NB4 (cell line): Measurements from ENCODE around the gene ASIC2.
"Not testable (repeated sequence)": the region's sequence is repeated elsewhere in the genome, so short reads cannot be mapped to it uniquely, and the experiment has no call there.

Source experiments
- DNase-seq: peaks from one replicate; pipeline ENCODE4 v3.0.0; 2010; ENCODE audit warnings: low read depth
- H3K4me3 ChIP-seq: one replicate; pipeline ENCODE4 v1.5.1; 2011; ENCODE audit warnings: mild to moderate bottlenecking, low read depth, low read length, moderate library complexity
- CTCF ChIP-seq: IDR thresholded peaks from one replicate; pipeline ENCODE4 v1.5.1; 2012; ENCODE audit warnings: low read depth, low read length
- MYC ChIP-seq: IDR thresholded peaks from 2 replicates; pipeline ENCODE4 v1.6.1; 2011; ENCODE audit warnings: low read depth, low read length
- POLR2A ChIP-seq: IDR thresholded peaks from 2 replicates; pipeline ENCODE4 v1.6.1; 2011; ENCODE audit warnings: mild to moderate bottlenecking; ENCODE audit not compliant: insufficient read length; ENCODE audit errors: extremely low read depth
- TF ChIP-seq, protein P1 (sequence below): IDR thresholded peaks from 2 replicates; pipeline ENCODE4 v1.6.1; 2011; ENCODE audit warnings: low read depth, low read length

ASIC2 gene

DNA sequence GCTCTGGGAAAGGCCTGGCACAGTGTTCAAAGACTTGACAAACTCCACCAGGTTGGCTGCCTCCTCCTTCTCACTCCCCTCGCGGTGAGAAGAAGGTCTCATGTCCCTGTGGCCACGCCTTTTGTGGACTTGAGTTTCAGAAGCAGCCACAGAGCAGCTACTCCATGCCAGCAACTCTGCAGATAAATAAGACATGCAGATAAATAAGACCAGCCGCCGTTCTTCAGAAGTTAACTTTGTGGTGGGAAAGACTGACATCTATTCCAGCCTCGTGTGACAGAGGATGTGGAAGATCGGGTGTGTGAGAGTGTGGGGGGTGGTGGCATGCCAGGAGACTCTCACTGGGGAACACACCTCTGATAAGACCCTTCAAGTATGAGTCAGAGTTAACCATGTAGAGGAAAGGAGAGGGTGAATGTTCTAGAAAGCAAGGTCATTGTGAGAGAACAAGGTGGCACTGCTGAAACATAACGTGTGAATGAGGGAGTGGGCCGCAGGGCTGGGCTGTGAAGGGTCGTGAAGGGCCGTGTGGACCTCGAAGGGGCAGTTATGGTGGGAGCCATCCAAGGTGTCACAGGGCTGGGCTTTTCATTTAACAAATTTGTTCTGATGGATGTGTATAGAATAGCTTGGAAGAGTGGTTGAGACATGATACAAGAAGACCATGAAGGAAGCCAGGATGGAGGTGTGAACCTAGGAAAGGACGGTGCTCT, 300.6 kb downstream of the ASIC2 start:
- TF ChIP-seq CTCF (no peak), MYC (no peak), POLR2A (no peak)
- TF ChIP-seq, protein P1, sequence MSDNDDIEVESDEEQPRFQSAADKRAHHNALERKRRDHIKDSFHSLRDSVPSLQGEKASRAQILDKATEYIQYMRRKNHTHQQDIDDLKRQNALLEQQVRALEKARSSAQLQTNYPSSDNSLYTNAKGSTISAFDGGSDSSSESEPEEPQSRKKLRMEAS, result no peak
- no peak overlapping the region for H3K4me3 ChIP-seq
- DNase-seq, result no peak

GRCh38 chr17:32988481-32989101, 304.5 kb downstream of the ASIC2 start:
- TF ChIP-seq, protein P1, result no peak
- TF ChIP-seq POLR2A (no peak), CTCF (no peak), MYC (no peak)
- DNase-seq, result no peak
- no peak overlapping the region for H3K4me3 ChIP-seq

DNA sequence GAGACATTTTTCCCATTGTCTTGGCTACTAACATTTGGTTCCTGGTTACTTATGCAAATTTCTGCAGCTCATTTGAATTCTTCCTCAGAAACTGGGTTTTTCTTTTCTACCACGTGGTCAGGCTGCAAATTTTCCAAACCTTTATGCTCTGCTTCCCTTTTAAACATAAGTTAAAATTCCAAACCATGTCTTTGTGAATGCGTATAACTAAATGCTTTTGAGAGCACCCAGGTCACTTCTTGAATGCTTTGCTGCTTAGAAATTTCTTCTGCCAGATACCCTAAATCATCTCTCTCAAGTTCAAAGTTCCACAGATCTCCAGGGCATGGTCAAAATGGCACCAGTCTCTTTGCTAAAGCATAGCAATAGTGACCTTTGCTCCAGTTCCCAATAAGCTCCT, 305.2 kb downstream of the ASIC2 start:
- H3K4me3 ChIP-seq, DNase-seq: not testable (repeated sequence)

GRCh38 chr17:32987453-32987805, 305.7 kb downstream of the ASIC2 start:
- DNase-seq, H3K4me3 ChIP-seq: not testable (repeated sequence)

DNA sequence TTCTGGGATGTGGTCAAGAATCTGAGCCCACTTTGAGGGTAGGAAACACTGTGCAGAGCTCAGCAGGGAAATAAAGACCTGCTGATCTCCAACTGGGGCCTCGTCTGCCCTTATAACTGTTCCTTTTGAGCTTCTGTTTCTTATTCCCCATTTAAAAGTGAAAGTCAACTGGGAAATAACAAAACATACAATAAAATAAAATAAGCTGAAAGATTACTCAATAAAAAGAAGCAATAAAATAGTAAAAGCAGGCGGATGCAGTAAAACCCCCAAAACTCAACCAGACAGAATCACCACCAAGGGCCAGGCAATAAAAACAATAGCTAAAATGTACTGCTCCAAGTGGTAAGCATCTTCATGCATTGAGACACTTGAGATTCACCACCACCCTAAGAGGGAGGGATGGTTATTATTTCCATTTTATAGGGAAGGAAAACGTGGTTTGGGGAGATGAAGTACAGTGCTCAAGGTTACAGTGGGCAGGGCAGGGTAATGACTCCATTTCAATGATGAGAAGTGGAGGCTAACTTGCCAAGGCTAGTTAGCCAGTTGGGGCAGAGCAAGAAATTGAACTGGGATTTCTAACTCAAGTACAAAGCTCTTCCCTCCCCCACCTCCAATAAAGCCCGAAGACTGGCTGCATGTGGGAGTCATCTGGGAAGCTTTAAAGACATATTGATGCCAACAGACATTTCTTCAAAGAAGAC, 307.9 kb downstream of the ASIC2 start:
- TF ChIP-seq POLR2A (no peak), CTCF (no peak), MYC (no peak)
- TF ChIP-seq, protein P1, result no peak
- DNase-seq, result no peak
- H3K4me3 ChIP-seq, result no peak overlapping the region

GRCh38 chr17:32981611-32982010, 311.5 kb downstream of the ASIC2 start:
- H3K4me3 ChIP-seq, DNase-seq: not testable (repeated sequence)

- no peak for DNase-seq
- no peak overlapping the region for H3K4me3 ChIP-seq
- TF ChIP-seq, protein P1, result no peak
Observed at GRCh38 chr17:32980230-32980629, 312.9 kb downstream of the ASIC2 start.

- TF ChIP-seq, protein P1, result no peak
- no peak for TF ChIP-seq POLR2A
- TF ChIP-seq MYC, result no peak
- TF ChIP-seq CTCF, result no peak
- no peak for DNase-seq
- no peak overlapping the region for H3K4me3 ChIP-seq
Observed at GRCh38 chr17:32976605-32977004, 316.5 kb downstream of the ASIC2 start.
